SK-N-SH (cell line): ENCODE results near the gene SLC8A2. TPM values are rescaled to one million over a fixed set of nuclear protein-coding genes. Genes with fewer than 3 reads are reported as not detected.

Source experiments
- CTCF ChIA-PET: fragments of 300-600, 350-600 bp; formaldehyde crosslinking; extraction: SDS; loops from one replicate; lab custom pipeline; 2021; lab: Yijun Ruan, JAX
- POLR2A ChIA-PET: fragments of 350-600 bp; sonication (Branson Sonifier 250); formaldehyde crosslinking; extraction: SDS; loops from one replicate; lab custom pipeline; 2020; ENCODE audit warnings: antibody characterized with exemption, inconsistent platforms; lab: Yijun Ruan, JAX
- DNase-seq: peaks from one replicate; pipeline ENCODE4 v3.0.0; 2012
- H2AFZ ChIP-seq: fragments of 200-600 bp; sonication (generic); 2 replicates; pipeline ENCODE4 v1.8.1; 2016; ENCODE audit warnings: antibody characterized with exemption, mild to moderate bottlenecking, low read depth
- H3F3A ChIP-seq: fragments of 200-600 bp; sonication (generic); replicated peaks from 2 replicates; pipeline ENCODE3; 2016; ENCODE audit warnings: antibody characterized with exemption, mild to moderate bottlenecking; ENCODE audit not compliant: insufficient read depth
- H3K27ac ChIP-seq, 2 experiments: fragments of 200-500 bp in 1 of 2; fragments of 200-600 bp in 1 of 2; sonication (Bioruptor generic) in 1 of 2; sonication (generic), shearing (Covaris generic) in 1 of 2; 2 replicates each; pipeline versions ENCODE4 v1.5.1 to v1.6.1; 2014 to 2016; ENCODE audit warnings: low read depth in 2 of 2, inconsistent platforms in 1 of 2, low read length in 1 of 2, mild to moderate bottlenecking in 1 of 2, mixed read lengths in 1 of 2
- H3K27me3 ChIP-seq: fragments of 200-600 bp; sonication (generic), shearing (Covaris generic); 2 replicates; pipeline ENCODE4 v1.6.1; 2016; ENCODE audit warnings: mixed run types; ENCODE audit not compliant: insufficient read depth
- H3K36me3 ChIP-seq, 2 experiments: fragments of 200-500 bp in 1 of 2; fragments of 200-600 bp in 1 of 2; sonication (Bioruptor generic) in 1 of 2; sonication (generic) in 1 of 2; replicated peaks in 1 of 2; 2 replicates each; pipeline versions ENCODE3 to v1.5.1; 2014 to 2016; ENCODE audit warnings: low read length in 1 of 2, mild to moderate bottlenecking in 1 of 2; ENCODE audit not compliant: insufficient read depth in 2 of 2, control insufficient read depth in 1 of 2
- H3K4me1 ChIP-seq, 2 experiments: fragments of 200-500 bp in 1 of 2; fragments of 200-600 bp in 1 of 2; sonication (Bioruptor generic) in 1 of 2; sonication (generic), shearing (Covaris generic) in 1 of 2; 2 replicates each; pipeline versions ENCODE4 v1.5.1 to v1.6.1; 2014 to 2016; ENCODE audit warnings: low read depth in 1 of 2, low read length in 1 of 2, mixed run types in 1 of 2; ENCODE audit not compliant: insufficient read depth in 2 of 2, control insufficient read depth in 1 of 2
- H3K4me2 ChIP-seq: fragments of 200-600 bp; sonication (generic), shearing (Covaris generic); 2 replicates; pipeline ENCODE4 v1.6.1; 2017; ENCODE audit warnings: mixed run types
- H3K4me3 ChIP-seq, 2 experiments: fragments of 200-500 bp in 1 of 2; fragments of 200-600 bp in 1 of 2; sonication (Bioruptor generic) in 1 of 2; sonication (generic), shearing (Covaris generic) in 1 of 2; 2 replicates each; pipeline versions ENCODE4 v1.5.1 to v1.8.1; 2014 to 2016; ENCODE audit warnings: low read depth in 2 of 2, inconsistent platforms in 1 of 2, low read length in 1 of 2, mild to moderate bottlenecking in 1 of 2, mixed read lengths in 1 of 2, moderate library complexity in 1 of 2
- H3K79me2 ChIP-seq: fragments of 200-600 bp; sonication (generic); 2 replicates; pipeline ENCODE4 v1.8.1; 2017; ENCODE audit warnings: mild to moderate bottlenecking; ENCODE audit not compliant: insufficient read depth
- H3K9ac ChIP-seq: fragments of 200-600 bp; sonication (generic); 2 replicates; pipeline ENCODE4 v1.6.1; 2017; ENCODE audit warnings: mixed run types
- H3K9me2 ChIP-seq: fragments of 200-600 bp; sonication (generic); 2 replicates; pipeline ENCODE4 v1.6.1; 2017; ENCODE audit warnings: mixed run types
- H3K9me3 ChIP-seq: fragments of 200-600 bp; sonication (generic); 2 replicates; pipeline ENCODE4 v1.6.1; 2017; ENCODE audit warnings: mixed run types, mild to moderate bottlenecking, moderate library complexity
- H4K20me1 ChIP-seq: fragments of 200-600 bp; sonication (generic); 2 replicates; pipeline ENCODE4 v1.6.1; 2017; ENCODE audit warnings: mild to moderate bottlenecking, mixed run types; ENCODE audit not compliant: insufficient read depth
- CHD2 ChIP-seq: fragments of 150-350 bp; IDR thresholded peaks from 2 replicates; pipeline ENCODE4 v1.6.1; 2018; ENCODE audit warnings: low read length; ENCODE audit not compliant: partially characterized antibody
- CTCF ChIP-seq: fragments of 200-600 bp; sonication (generic); IDR thresholded peaks from 2 replicates; pipeline ENCODE4 v1.6.1; 2017; ENCODE audit warnings: antibody characterized with exemption, mild to moderate bottlenecking, moderate library complexity
- EZH2phosphoT487 ChIP-seq: fragments of 200-600 bp; sonication (generic); IDR thresholded peaks from 2 replicates; pipeline ENCODE4 v1.6.1; 2017; ENCODE audit warnings: low read depth, mixed run types, mild to moderate bottlenecking, antibody characterized with exemption, moderate library complexity, borderline replicate concordance
- FOXJ3 ChIP-seq: sonication (generic); formaldehyde crosslinking; IDR thresholded peaks from 2 replicates; pipeline ENCODE4 v1.5.1; 2020; ENCODE audit warnings: mild to moderate bottlenecking, missing genetic modification reagents
- FOXM1 ChIP-seq: IDR thresholded peaks from 2 replicates; pipeline ENCODE4 v1.4.0; 2012; ENCODE audit warnings: low read depth, mild to moderate bottlenecking
- JUND ChIP-seq: IDR thresholded peaks from 2 replicates; pipeline ENCODE4 v1.4.0; 2012
- NFIC ChIP-seq: IDR thresholded peaks from 2 replicates; pipeline ENCODE4 v1.4.0; 2012; ENCODE audit warnings: borderline replicate concordance
- NRF1 ChIP-seq: IDR thresholded peaks from 2 replicates; pipeline ENCODE4 v1.6.1; 2012; ENCODE audit warnings: low read depth, mild to moderate bottlenecking, low read length
- PBX3 ChIP-seq: IDR thresholded peaks from 2 replicates; pipeline ENCODE4; 2012
- RCOR1 ChIP-seq: fragments of 150-350 bp; IDR thresholded peaks from 2 replicates; pipeline ENCODE4 v1.6.1; 2017; ENCODE audit warnings: antibody characterized with exemption, low read length
- RXRA ChIP-seq: IDR thresholded peaks from 2 replicates; pipeline ENCODE4 v1.4.0; 2012; ENCODE audit warnings: low read depth, mild to moderate bottlenecking, borderline replicate concordance
- TEAD4 ChIP-seq: IDR thresholded peaks from 2 replicates; pipeline ENCODE4 v1.4.0; 2012; ENCODE audit warnings: mild to moderate bottlenecking, borderline replicate concordance; ENCODE audit not compliant: insufficient read depth
- USF2 ChIP-seq: fragments of 150-350 bp; IDR thresholded peaks from 2 replicates; pipeline ENCODE4 v1.6.1; 2017; ENCODE audit warnings: antibody characterized with exemption, low read length, low read depth, borderline replicate concordance
- WGBS: methylation state at CpG from one replicate; pipeline ENCODE4 v1.1.6; 2017; ENCODE audit warnings: low lambda C conversion rate; 5-methylcytosine and 5-hydroxymethylcytosine counted together
- polyA plus RNA-seq, 3 experiments: library from polyadenylated mRNA; depleted of rRNA; stranded (reverse); fragments of >200 nt; gene quantifications; 2 replicates each; pipeline ENCODE4 v1.2.3, GENCODE V29; 2012

SLC8A2 gene
- polyA plus RNA-seq, 1 of the 3 experiments (the other 2 are of a cell fraction) = 0.58 TPM

GRCh38 chr19:47489072-47489914 lies 17.6 kb upstream of the SLC8A2 start:
- Histone ChIP-seq H3K4me1 (peaks cover 0 to 37% of the 10 kb centered on the region in 2 experiments; a peak in 1 of 4 replicates), H3K27ac (no peak overlapping the region), H3K9ac (no peak overlapping the region), H3F3A (peaks cover 16% of the 10 kb centered on the region), H3K9me3 (no peaks in the 10 kb centered on the region), H3K4me3 (no peak overlapping the region), H3K9me2 (no peaks in the 10 kb centered on the region), H4K20me1 (no peaks in the 10 kb centered on the region), H2AFZ (no peak overlapping the region), H3K36me3 (peaks cover 5 to 12% of the 10 kb centered on the region in 2 experiments), H3K27me3 (no peaks in the 10 kb centered on the region), H3K79me2 (no peaks in the 10 kb centered on the region), H3K4me2 (no peak overlapping the region)
- no peak for DNase-seq
- TF ChIP-seq NFIC (no peak), JUND (no peak), RCOR1 (no peak), CHD2 (no peak), RXRA (no peak), EZH2phosphoT487 (no peak), PBX3 (no peak), NRF1 (no peak)
- 92% methylated on average over 15 of the region's 17 CpGs for WGBS
- CTCF ChIA-PET = interaction anchor here (0.8 to 3.8 kb wide), 5 partner anchors 19 to 210 kb away, joined by 3 to 16 read pairs (median 3); partner anchors contain the start of gene NAPA
- POLR2A ChIA-PET = no interaction called here

GRCh38 chr19:47487551-47488515 lies 16.1 kb upstream of the SLC8A2 start:
- Histone ChIP-seq H3K9me2 (no peaks in the 10 kb centered on the region), H3K4me1 (peaks cover 0 to 30% of the 10 kb centered on the region in 2 experiments; a peak in 1 of 4 replicates), H3K27ac (no peak overlapping the region), H3K27me3 (no peaks in the 10 kb centered on the region), H3K9me3 (no peaks in the 10 kb centered on the region), H2AFZ (no peak overlapping the region), H4K20me1 (no peaks in the 10 kb centered on the region), H3F3A (peaks cover 16% of the 10 kb centered on the region), H3K4me2 (no peak overlapping the region), H3K79me2 (no peaks in the 10 kb centered on the region), H3K36me3 (peaks cover 5 to 12% of the 10 kb centered on the region in 2 experiments), H3K9ac (no peak overlapping the region), H3K4me3 (no peak overlapping the region)
- ChIA-PET POLR2A (no interaction called here), CTCF (interaction anchor here (0.8 to 3.8 kb wide), 5 partner anchors 21 to 211 kb away, joined by 3 to 16 read pairs (median 3); partner anchors contain the start of gene NAPA)
- DNase-seq = no peak
- 95% methylated on average over 10 of the region's 19 CpGs for WGBS
- TF ChIP-seq FOXM1 = no peak
- TF ChIP-seq CTCF = no peak
- TF ChIP-seq TEAD4 = no peak
- TF ChIP-seq USF2 = no peak
- no peak for TF ChIP-seq FOXJ3
